Activated naive CD8-positive, alpha-beta T cell treated with anti-CD3 and anti-CD28 coated beads, Interleukin-2, amount 50 U/mL, for 24 hours (primary cell): ENCODE measurements around the gene ARHGEF17.

Experiments used
- ATAC-seq: fragments of 150-1000 bp; cut with Tn5 transposase; one replicate; pipeline ENCODE4 v1.10.0; 2021
- DNase-seq: peaks from one replicate; pipeline ENCODE4 v3.0.0; 2021
- H3K27ac Mint-ChIP-seq: one replicate; pipeline ENCODE4 v1.8.0; 2021; ENCODE audit warnings: mild to moderate bottlenecking, mixed read lengths
- H3K27me3 Mint-ChIP-seq: one replicate; pipeline ENCODE4 v1.8.0; 2021; ENCODE audit warnings: mixed read lengths
- H3K36me3 Mint-ChIP-seq: one replicate; pipeline ENCODE4 v1.8.0; 2021; ENCODE audit warnings: low read depth, mixed read lengths
- H3K4me1 Mint-ChIP-seq: one replicate; pipeline ENCODE4 v1.8.0; 2021; ENCODE audit warnings: mixed read lengths
- H3K4me3 Mint-ChIP-seq: one replicate; pipeline ENCODE4 v1.8.0; 2021; ENCODE audit warnings: mild to moderate bottlenecking, moderate library complexity, mixed read lengths
- H3K9me3 Mint-ChIP-seq: one replicate; pipeline ENCODE4 v1.8.0; 2021; ENCODE audit warnings: mixed read lengths

The ARHGEF17 gene

GRCh38 chr11:73323464-73323863 lies 15.4 kb downstream of the ARHGEF17 start:
- ATAC-seq, result no peak
- no peaks in the 10 kb centered on the region for H3K9me3 Mint-ChIP-seq
- H3K27ac Mint-ChIP-seq, result no peak overlapping the region
- no peak overlapping the region for H3K4me3 Mint-ChIP-seq
- H3K27me3 Mint-ChIP-seq, result no peaks in the 10 kb centered on the region
- DNase-seq, result no peak
- H3K36me3 Mint-ChIP-seq, result no peaks in the 10 kb centered on the region
- peaks cover 9% of the 10 kb centered on the region for H3K4me1 Mint-ChIP-seq

- H3K27ac Mint-ChIP-seq, result no peak overlapping the region
- no peaks in the 10 kb centered on the region for H3K9me3 Mint-ChIP-seq
- H3K4me3 Mint-ChIP-seq, result no peak overlapping the region
Observed at GRCh38 chr11:73324116-73324515, 16.0 kb downstream of the ARHGEF17 start.

GRCh38 chr11:73324665-73325035 lies 16.6 kb downstream of the ARHGEF17 start:
- Mint-ChIP-seq H3K36me3 (no peaks in the 10 kb centered on the region), H3K4me3 (no peak overlapping the region), H3K9me3 (no peaks in the 10 kb centered on the region), H3K4me1 (peaks cover 9% of the 10 kb centered on the region), H3K27ac (peak overlapping the region; percentile 10), H3K27me3 (no peaks in the 10 kb centered on the region)
- DNase-seq, result no peak
- ATAC-seq, result no peak

More at GRCh38 chr11:73324116-73324515, 16.0 kb downstream of the ARHGEF17 start:
- H3K36me3 Mint-ChIP-seq, result no peaks in the 10 kb centered on the region
- DNase-seq, result no peak
- peaks cover 9% of the 10 kb centered on the region for H3K4me1 Mint-ChIP-seq
- H3K27me3 Mint-ChIP-seq, result no peaks in the 10 kb centered on the region
- ATAC-seq, result no peak

GRCh38 chr11:73325036-73325981 lies 17.2 kb downstream of the ARHGEF17 start:
- no peak for ATAC-seq
- DNase-seq, result no peak
- no peaks in the 10 kb centered on the region for H3K27me3 Mint-ChIP-seq
- H3K27ac Mint-ChIP-seq, result no peak overlapping the region
- H3K4me1 Mint-ChIP-seq, result peaks cover 9% of the 10 kb centered on the region
- H3K9me3 Mint-ChIP-seq, result no peaks in the 10 kb centered on the region
- H3K36me3 Mint-ChIP-seq, result no peaks in the 10 kb centered on the region
- no peak overlapping the region for H3K4me3 Mint-ChIP-seq

- peaks cover 2% of the 10 kb centered on the region for H3K4me1 Mint-ChIP-seq
- ATAC-seq, result peak; percentile 65
Observed at GRCh38 chr11:73326929-73327811, 19.1 kb downstream of the ARHGEF17 start.

GRCh38 chr11:73327812-73328364 lies 19.8 kb downstream of the ARHGEF17 start:
- Mint-ChIP-seq H3K9me3 (no peaks in the 10 kb centered on the region), H3K4me3 (no peak overlapping the region), H3K4me1 (no peaks in the 10 kb centered on the region), H3K36me3 (no peaks in the 10 kb centered on the region), H3K27me3 (no peaks in the 10 kb centered on the region), H3K27ac (no peak overlapping the region)
- DNase-seq (no peak), ATAC-seq (no peak)

More at GRCh38 chr11:73326929-73327811, 19.1 kb downstream of the ARHGEF17 start:
- H3K36me3 Mint-ChIP-seq, result no peaks in the 10 kb centered on the region
- DNase-seq, result no peak
- no peak overlapping the region for H3K4me3 Mint-ChIP-seq
- H3K9me3 Mint-ChIP-seq, result no peaks in the 10 kb centered on the region
- H3K27me3 Mint-ChIP-seq, result no peaks in the 10 kb centered on the region
- no peak overlapping the region for H3K27ac Mint-ChIP-seq

GRCh38 chr11:73330569-73331093 lies 22.6 kb downstream of the ARHGEF17 start:
- Mint-ChIP-seq H3K36me3 (no peaks in the 10 kb centered on the region), H3K27me3 (no peaks in the 10 kb centered on the region), H3K27ac (no peak overlapping the region), H3K4me3 (no peak overlapping the region), H3K9me3 (no peaks in the 10 kb centered on the region), H3K4me1 (peaks cover 3% of the 10 kb centered on the region)
- no peak for ATAC-seq
- DNase-seq, result no peak

GRCh38 chr11:73331138-73331916 lies 23.3 kb downstream of the ARHGEF17 start:
- H3K27ac Mint-ChIP-seq, result no peak overlapping the region
- no peaks in the 10 kb centered on the region for H3K36me3 Mint-ChIP-seq
- ATAC-seq (no peak), DNase-seq (no peak)
- no peak overlapping the region for H3K4me3 Mint-ChIP-seq
- H3K9me3 Mint-ChIP-seq, result no peaks in the 10 kb centered on the region
- H3K27me3 Mint-ChIP-seq, result no peaks in the 10 kb centered on the region
- H3K4me1 Mint-ChIP-seq, result peaks cover 3% of the 10 kb centered on the region

- ATAC-seq (no peak), DNase-seq (no peak)
- Mint-ChIP-seq H3K27ac (no peak overlapping the region), H3K36me3 (no peaks in the 10 kb centered on the region), H3K27me3 (no peaks in the 10 kb centered on the region), H3K4me1 (peaks cover 3% of the 10 kb centered on the region), H3K4me3 (no peak overlapping the region), H3K9me3 (no peaks in the 10 kb centered on the region)
Observed at GRCh38 chr11:73333173-73333572, 25.1 kb downstream of the ARHGEF17 start.

GRCh38 chr11:73333640-73334383 lies 25.7 kb downstream of the ARHGEF17 start:
- Mint-ChIP-seq H3K27ac (no peak overlapping the region), H3K4me1 (peaks cover 3% of the 10 kb centered on the region)

GRCh38 chr11:73334384-73335203 lies 26.5 kb downstream of the ARHGEF17 start:
- Mint-ChIP-seq H3K36me3 (no peaks in the 10 kb centered on the region), H3K4me3 (no peak overlapping the region), H3K27ac (no peak overlapping the region), H3K9me3 (no peaks in the 10 kb centered on the region), H3K27me3 (no peaks in the 10 kb centered on the region), H3K4me1 (peaks cover 3% of the 10 kb centered on the region)
- ATAC-seq, result no peak
- DNase-seq, result no peak

More at GRCh38 chr11:73333640-73334383, 25.7 kb downstream of the ARHGEF17 start:
- no peak for ATAC-seq
- no peak for DNase-seq
- Mint-ChIP-seq H3K9me3 (no peaks in the 10 kb centered on the region), H3K27me3 (no peaks in the 10 kb centered on the region), H3K36me3 (no peaks in the 10 kb centered on the region), H3K4me3 (no peak overlapping the region)

GRCh38 chr11:73335204-73335923 lies 27.3 kb downstream of the ARHGEF17 start:
- DNase-seq (peak; percentile 86), ATAC-seq (no peak)
- H3K4me3 Mint-ChIP-seq, result no peak overlapping the region
- H3K36me3 Mint-ChIP-seq, result no peaks in the 10 kb centered on the region
- H3K27me3 Mint-ChIP-seq, result no peaks in the 10 kb centered on the region
- H3K4me1 Mint-ChIP-seq, result peaks cover 3% of the 10 kb centered on the region
- H3K9me3 Mint-ChIP-seq, result no peaks in the 10 kb centered on the region
- H3K27ac Mint-ChIP-seq, result no peak overlapping the region
